ENCODE results near the gene PDE3B.
A peak's percentile ranks its signal among the peaks of the same experiment; 100 is the strongest.

The PDE3B gene

GRCh38 chr11:14906578-14906977, 263.0 kb downstream of the PDE3B start:
- Histone ChIP-seq H3K36me3 (ENCODE audit: control insufficient read depth in 1 of 2, insufficient read depth in 2 of 2, low read length in 2 of 2) (no peaks in the 10 kb centered on the region), H3K4me3 (ENCODE audit: low read depth in 1 of 2, low read length in 2 of 2) (no peak overlapping the region), H3K9ac (ENCODE audit: low read depth in 1 of 2, low read length in 2 of 2) (no peak overlapping the region), H3K9me3 (ENCODE audit: control insufficient read depth in 1 of 2, low read length in 2 of 2) (no peaks in the 10 kb centered on the region), H3K4me1 (ENCODE audit: control insufficient read depth in 1 of 2, insufficient read depth in 2 of 2, low read length in 2 of 2) (peaks cover 4 to 13% of the 10 kb centered on the region in 2 donors), H3K27me3 (ENCODE audit: control insufficient read depth in 1 of 2, insufficient read depth in 2 of 2, low read length in 2 of 2) (no peaks in the 10 kb centered on the region), H3K27ac (ENCODE audit: low read depth, low read length) (no peak overlapping the region)

GRCh38 chr11:14906993-14907392, 263.4 kb downstream of the PDE3B start:
- no peaks in the 10 kb centered on the region for H3K9me3 ChIP-seq (ENCODE audit: control insufficient read depth in 1 of 2, low read length in 2 of 2)

GRCh38 chr11:14907411-14908213, 264.0 kb downstream of the PDE3B start:
- no peak overlapping the region for H3K9ac ChIP-seq (ENCODE audit: low read depth in 1 of 2, low read length in 2 of 2)
- no peak overlapping the region for H3K27ac ChIP-seq (ENCODE audit: low read depth, low read length)

More at GRCh38 chr11:14906993-14907392, 263.4 kb downstream of the PDE3B start:
- no peaks in the 10 kb centered on the region for H3K27me3 ChIP-seq (ENCODE audit: control insufficient read depth in 1 of 2, insufficient read depth in 2 of 2, low read length in 2 of 2)
- no peak overlapping the region for H3K27ac ChIP-seq (ENCODE audit: low read depth, low read length)
- peaks cover 4 to 13% of the 10 kb centered on the region in 2 donors for H3K4me1 ChIP-seq (ENCODE audit: control insufficient read depth in 1 of 2, insufficient read depth in 2 of 2, low read length in 2 of 2)
- no peak overlapping the region for H3K9ac ChIP-seq (ENCODE audit: low read depth in 1 of 2, low read length in 2 of 2)
- no peaks in the 10 kb centered on the region for H3K36me3 ChIP-seq (ENCODE audit: control insufficient read depth in 1 of 2, insufficient read depth in 2 of 2, low read length in 2 of 2)
- H3K4me3 ChIP-seq (ENCODE audit: low read depth in 1 of 2, low read length in 2 of 2) = no peak overlapping the region

GRCh38 chr11:14908214-14908880, 264.7 kb downstream of the PDE3B start:
- no peak overlapping the region for H3K27ac ChIP-seq (ENCODE audit: low read depth, low read length)
- H3K9ac ChIP-seq (ENCODE audit: low read depth in 1 of 2, low read length in 2 of 2) = no peak overlapping the region
- H3K4me3 ChIP-seq (ENCODE audit: low read depth in 1 of 2, low read length in 2 of 2) = no peak overlapping the region
- H3K27me3 ChIP-seq (ENCODE audit: control insufficient read depth in 1 of 2, insufficient read depth in 2 of 2, low read length in 2 of 2) = no peaks in the 10 kb centered on the region
- no peaks in the 10 kb centered on the region for H3K36me3 ChIP-seq (ENCODE audit: control insufficient read depth in 1 of 2, insufficient read depth in 2 of 2, low read length in 2 of 2)
- no peaks in the 10 kb centered on the region for H3K9me3 ChIP-seq (ENCODE audit: control insufficient read depth in 1 of 2, low read length in 2 of 2)
- H3K4me1 ChIP-seq (ENCODE audit: control insufficient read depth in 1 of 2, insufficient read depth in 2 of 2, low read length in 2 of 2) = peaks cover 4 to 13% of the 10 kb centered on the region in 2 donors

More at GRCh38 chr11:14907411-14908213, 264.0 kb downstream of the PDE3B start:
- no peaks in the 10 kb centered on the region for H3K36me3 ChIP-seq (ENCODE audit: control insufficient read depth in 1 of 2, insufficient read depth in 2 of 2, low read length in 2 of 2)
- H3K27me3 ChIP-seq (ENCODE audit: control insufficient read depth in 1 of 2, insufficient read depth in 2 of 2, low read length in 2 of 2) = no peaks in the 10 kb centered on the region
- H3K4me3 ChIP-seq (ENCODE audit: low read depth in 1 of 2, low read length in 2 of 2) = peak overlapping the region in 1 of 2 donors; percentile 29
- H3K4me1 ChIP-seq (ENCODE audit: control insufficient read depth in 1 of 2, insufficient read depth in 2 of 2, low read length in 2 of 2) = peaks cover 4 to 13% of the 10 kb centered on the region in 2 donors
- H3K9me3 ChIP-seq (ENCODE audit: control insufficient read depth in 1 of 2, low read length in 2 of 2) = no peaks in the 10 kb centered on the region

- Histone ChIP-seq H3K27me3 (ENCODE audit: control insufficient read depth in 1 of 2, insufficient read depth in 2 of 2, low read length in 2 of 2) (no peaks in the 10 kb centered on the region), H3K9ac (ENCODE audit: low read depth in 1 of 2, low read length in 2 of 2) (no peak overlapping the region), H3K36me3 (ENCODE audit: control insufficient read depth in 1 of 2, insufficient read depth in 2 of 2, low read length in 2 of 2) (no peaks in the 10 kb centered on the region), H3K9me3 (ENCODE audit: control insufficient read depth in 1 of 2, low read length in 2 of 2) (no peaks in the 10 kb centered on the region), H3K27ac (ENCODE audit: low read depth, low read length) (no peak overlapping the region), H3K4me3 (ENCODE audit: low read depth in 1 of 2, low read length in 2 of 2) (no peak overlapping the region), H3K4me1 (ENCODE audit: control insufficient read depth in 1 of 2, insufficient read depth in 2 of 2, low read length in 2 of 2) (no peaks in the 10 kb centered on the region)
These were observed 270.9 kb downstream of the PDE3B start for GRCh38 chr11:14914536-14914935.

GRCh38 chr11:14916403-14916802, 272.8 kb downstream of the PDE3B start:
- Histone ChIP-seq H3K4me3 (ENCODE audit: low read depth in 1 of 2, low read length in 2 of 2) (no peak overlapping the region), H3K9me3 (ENCODE audit: control insufficient read depth in 1 of 2, low read length in 2 of 2) (no peaks in the 10 kb centered on the region), H3K36me3 (ENCODE audit: control insufficient read depth in 1 of 2, insufficient read depth in 2 of 2, low read length in 2 of 2) (no peaks in the 10 kb centered on the region), H3K9ac (ENCODE audit: low read depth in 1 of 2, low read length in 2 of 2) (no peak overlapping the region), H3K27ac (ENCODE audit: low read depth, low read length) (no peak overlapping the region), H3K4me1 (ENCODE audit: control insufficient read depth in 1 of 2, insufficient read depth in 2 of 2, low read length in 2 of 2) (no peaks in the 10 kb centered on the region), H3K27me3 (ENCODE audit: control insufficient read depth in 1 of 2, insufficient read depth in 2 of 2, low read length in 2 of 2) (no peaks in the 10 kb centered on the region)

Data from duodenal mucosa (tissue), 2 donors.